Kidney (tissue), 14 donors: ENCODE measurements around the gene DLD. TPM values are rescaled to one million over a fixed set of nuclear protein-coding genes. Genes with fewer than 3 reads are reported as not detected.

Experiments used
- DNase-seq, 5 donors: peaks; one replicate each; pipeline ENCODE4 v3.0.0-alpha.2; 2013 to 2020
- FAIRE-seq: peaks from 2 replicates; lab custom pipeline; 2012; peaks lifted over from hg19 to GRCh38; lab: Jason Lieb, UNC
- H3K27ac ChIP-seq, 2 donors: one replicate each; pipeline ENCODE4 v1.7.0; 2013; ENCODE audit warnings: low read depth in 2 of 2, low read length in 2 of 2, inconsistent platforms in 1 of 2
- H3K27me3 ChIP-seq: one replicate; pipeline ENCODE4 v1.7.1; 2013; ENCODE audit warnings: low read length, inconsistent platforms; ENCODE audit not compliant: control insufficient read depth, insufficient read depth
- H3K36me3 ChIP-seq, 3 donors: one replicate each; pipeline versions ENCODE4 v1.7.0 to v1.7.1; 2013; ENCODE audit warnings: low read length in 3 of 3, control low read depth in 1 of 3, inconsistent platforms in 1 of 3; ENCODE audit not compliant: insufficient read depth in 3 of 3, control insufficient read depth in 2 of 3
- H3K4me1 ChIP-seq, 3 donors: one replicate each; pipeline versions ENCODE4 v1.7.0 to v1.7.1; 2013; ENCODE audit warnings: low read length in 3 of 3, inconsistent platforms in 1 of 3, low read depth in 1 of 3; ENCODE audit not compliant: control insufficient read depth in 2 of 3, insufficient read depth in 2 of 3
- H3K4me3 ChIP-seq, 3 donors: one replicate each; pipeline versions ENCODE4 v1.7.0 to v1.8.1; 2013; ENCODE audit warnings: low read length in 3 of 3, control low read depth in 1 of 3, inconsistent platforms in 1 of 3
- H3K9ac ChIP-seq, 3 donors: one replicate each; pipeline versions ENCODE4 v1.7.0 to v1.7.1; 2013; ENCODE audit warnings: low read length in 3 of 3, control low read depth in 1 of 3, inconsistent platforms in 1 of 3
- H3K9me3 ChIP-seq, 3 donors: one replicate each; pipeline versions ENCODE4 v1.7.0 to v1.7.1; 2013; ENCODE audit warnings: low read length in 3 of 3, control low read depth in 1 of 3, inconsistent platforms in 1 of 3; ENCODE audit not compliant: control insufficient read depth in 2 of 3, insufficient read depth in 1 of 3
- CTCF ChIP-seq: IDR thresholded peaks from 3 replicates; pipeline ENCODE4 v1.5.1; 2012; ENCODE audit warnings: mild to moderate bottlenecking, moderate library complexity, borderline replicate concordance; ENCODE audit not compliant: insufficient read depth; ENCODE audit errors: extremely low read depth
- intact Hi-C: fragments of 100-400 bp; cut with DNase I; formaldehyde crosslinking; loops from one replicate; pipeline ENCODE4 v1.11.1; 2022
- polyA plus RNA-seq: library from polyadenylated mRNA; stranded (reverse); fragments of 350-450 nt; fragmentation: Illumina TruSeq; extraction: RNeasy Lipid Tissue Mini Kit (QIAGEN cat#74804); gene quantifications from one replicate; pipeline ENCODE4 v1.2.3, GENCODE V29; 2014; ENCODE audit warnings: low read depth, low replicate concordance; ENCODE audit not compliant: insufficient read depth
- total RNA-seq: library from RNA; stranded (reverse); fragmentation: NEBNext Ultra II Directional; extraction: Animal tissue kit (Norgen Biotek cat#: 25700); gene quantifications from one replicate; pipeline ENCODE4 v1.2.1, GENCODE V29; 2021
- donor health status: control.
- donor health status: control.
- donor health status: control.
- donor health status: control.
- donor health status: control.
- donor health status: DM: yes; HTN: yes; CAD: no.
- donor health status: Normal renal cell carcinoma (clear cell type).

DLD gene
- total and polyA plus RNA-seq, 2 donors from 2014 or later, result 78.6 to 153 TPM

DNA sequence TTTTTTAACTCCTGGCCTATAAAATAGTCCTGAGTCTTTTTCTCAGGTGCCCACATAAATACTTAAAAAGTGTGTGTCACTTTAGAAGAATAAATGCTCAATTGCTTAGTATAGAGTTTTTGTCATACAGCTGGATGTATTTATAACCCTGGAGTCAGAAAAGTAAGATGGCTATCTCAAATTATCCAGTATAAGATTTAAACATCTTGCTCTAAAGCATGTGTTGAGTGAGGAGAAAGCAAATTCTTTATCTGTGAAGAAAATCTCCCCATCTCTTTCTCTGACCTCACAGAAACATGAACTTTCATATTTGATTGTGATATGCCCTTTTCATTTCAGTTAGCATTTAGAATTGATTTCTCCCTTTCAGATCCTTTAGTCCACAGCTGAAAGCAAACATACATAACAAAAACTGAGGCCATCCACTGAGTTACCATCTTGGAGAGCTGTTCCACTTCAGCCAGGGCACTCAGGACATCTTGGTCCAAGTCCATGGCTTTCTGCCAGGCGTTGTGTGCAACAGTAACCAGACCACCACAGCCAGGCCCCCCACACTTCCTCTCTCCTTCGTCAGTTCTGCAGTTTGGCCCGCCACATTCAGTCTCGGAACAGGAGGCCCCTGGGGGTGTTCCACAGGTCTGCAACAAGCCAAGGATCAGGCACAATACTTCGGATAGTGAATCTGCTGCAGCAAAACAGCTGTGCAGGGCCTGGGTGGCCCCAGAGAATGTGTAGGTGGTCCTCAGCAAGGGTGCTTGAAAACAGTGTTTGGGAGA is 40.9 kb downstream of the DLD start:
- Histone ChIP-seq H3K9me3 (no peaks in the 10 kb centered on the region), H3K9ac (no peak overlapping the region), H3K4me1 (no peaks in the 10 kb centered on the region), H3K4me3 (no peak overlapping the region), H3K27ac (no peak overlapping the region), H3K27me3 (no peaks in the 10 kb centered on the region), H3K36me3 (peaks cover 7 to 72% (median 24%) of the 10 kb centered on the region in 3 donors)
- DNase-seq (no peak), FAIRE-seq (no peak)
- no peak for TF ChIP-seq CTCF
- intact Hi-C loops, result no loop called here

GRCh38 chr7:107932805-107933204 is 41.8 kb downstream of the DLD start:
- intact Hi-C loops, result no loop called here
- no peaks in the 10 kb centered on the region for H3K4me1 ChIP-seq
- no peak for TF ChIP-seq CTCF
- H3K27ac ChIP-seq, result no peak overlapping the region
- FAIRE-seq, result no peak
- H3K9me3 ChIP-seq, result no peaks in the 10 kb centered on the region
- peaks cover 5 to 74% (median 20%) of the 10 kb centered on the region in 3 donors for H3K36me3 ChIP-seq
- no peak overlapping the region for H3K9ac ChIP-seq
- DNase-seq, result no peak
- no peaks in the 10 kb centered on the region for H3K27me3 ChIP-seq
- H3K4me3 ChIP-seq, result no peak overlapping the region

DNA sequence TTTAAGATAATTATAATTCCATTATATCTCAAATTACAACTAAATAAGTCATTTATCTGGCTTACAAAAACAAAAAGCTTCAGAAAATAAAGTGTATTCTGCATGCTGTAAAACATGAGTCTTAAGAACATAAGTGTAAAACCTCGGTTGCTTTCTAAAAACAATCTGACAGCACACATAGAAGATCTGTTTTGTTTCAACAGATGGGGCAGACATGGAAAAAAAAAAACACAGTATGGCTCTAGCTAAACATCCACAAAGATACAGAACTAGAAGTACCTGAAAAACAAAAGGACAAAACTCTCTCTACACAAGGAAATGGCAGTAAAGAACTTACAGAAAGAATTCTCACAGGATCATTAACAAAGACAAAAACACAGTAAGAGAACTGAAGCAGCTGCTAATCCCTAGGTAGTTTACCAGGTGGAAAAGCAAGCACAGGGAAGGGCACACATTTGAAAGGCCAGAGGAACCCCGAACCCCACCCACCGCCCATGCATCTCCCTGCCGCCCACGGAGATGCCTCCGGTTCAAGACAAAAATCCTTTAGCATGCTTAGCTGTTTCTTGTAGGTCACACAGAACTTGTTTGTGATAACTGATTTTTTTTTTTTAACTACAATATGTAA is 42.5 kb downstream of the DLD start:
- Histone ChIP-seq H3K9ac (no peak overlapping the region), H3K27me3 (no peaks in the 10 kb centered on the region), H3K4me1 (no peaks in the 10 kb centered on the region), H3K4me3 (no peak overlapping the region), H3K27ac (no peak overlapping the region), H3K9me3 (no peaks in the 10 kb centered on the region), H3K36me3 (peaks cover 5 to 69% (median 18%) of the 10 kb centered on the region in 3 donors)
- FAIRE-seq (no peak), DNase-seq (no peak)
- intact Hi-C loops, result no loop called here
- no peak for TF ChIP-seq CTCF
